IMR-90 (cell line): ENCODE data around the gene RNH1. TPM values are rescaled to one million over a fixed set of nuclear protein-coding genes. Genes with fewer than 3 reads are reported as not detected.

ENCODE experiments used
- ATAC-seq: fragments of 200-7000 bp; cut with Tn5 transposase; 2 replicates; pipeline ENCODE4 v1.9.1; 2020; ENCODE audit warnings: low read depth, mild to moderate bottlenecking, moderate library complexity
- BruUV-seq: library from RNA; stranded (reverse); fragments of 400-500 nt; replicated peaks from 2 replicates; lab custom pipeline; 2021; lab: Mats Ljungman, UMichigan
- CTCF ChIA-PET: fragments of 300-600 bp; formaldehyde crosslinking; extraction: SDS; loops from one replicate; lab custom pipeline; 2021; ENCODE audit warnings: antibody characterized with exemption; lab: Yijun Ruan, JAX
- POLR2A ChIA-PET: fragments of 300-600 bp; sonication (Branson Sonifier 250); formaldehyde crosslinking; loops from one replicate; lab custom pipeline; 2022; ENCODE audit warnings: antibody characterized with exemption; ENCODE audit not compliant: unreplicated experiment; lab: Charles Lee
- DNase-seq: peaks from one replicate; pipeline ENCODE4 v3.0.0; 2013
- H2AFZ ChIP-seq: replicated peaks from 2 replicates; pipeline ENCODE3; 2013; ENCODE audit warnings: low read length, mild to moderate bottlenecking; ENCODE audit not compliant: poor library complexity
- H2AK5ac ChIP-seq: 2 replicates; pipeline ENCODE4 v1.6.1; 2013; ENCODE audit warnings: low read depth, low read length, inconsistent platforms
- H2AK9ac ChIP-seq: replicated peaks from 2 replicates; pipeline ENCODE3; 2013; ENCODE audit warnings: mild to moderate bottlenecking, low read depth, low read length, moderate library complexity; ENCODE audit not compliant: poor library complexity
- H2BK120ac ChIP-seq: 2 replicates; pipeline ENCODE4 v1.6.1; 2013; ENCODE audit warnings: low read depth, low read length, inconsistent platforms
- H2BK15ac ChIP-seq: 3 replicates; pipeline ENCODE4 v1.6.1; 2013; ENCODE audit warnings: low read depth, low read length, inconsistent platforms
- H2BK20ac ChIP-seq: 2 replicates; pipeline ENCODE4 v1.6.1; 2013; ENCODE audit warnings: low read depth, mild to moderate bottlenecking, inconsistent platforms, low read length, moderate library complexity
- H2BK5ac ChIP-seq: 2 replicates; pipeline ENCODE4 v1.6.1; 2013; ENCODE audit warnings: mild to moderate bottlenecking, low read depth, low read length, inconsistent platforms; ENCODE audit not compliant: poor library complexity, severe bottlenecking
- H3K14ac ChIP-seq: replicated peaks from 2 replicates; pipeline ENCODE4 v1.6.1; 2013; ENCODE audit warnings: low read depth, low read length, inconsistent platforms
- H3K18ac ChIP-seq: 2 replicates; pipeline ENCODE4 v1.6.1; 2013; ENCODE audit warnings: low read depth, low read length, control low read depth
- H3K23ac ChIP-seq: 2 replicates; pipeline ENCODE4 v1.6.1; 2013; ENCODE audit warnings: low read depth, low read length, inconsistent platforms
- H3K27ac ChIP-seq: 2 replicates; pipeline ENCODE4 v1.5.1; 2013; ENCODE audit warnings: mild to moderate bottlenecking, control low read depth, low read length; ENCODE audit not compliant: insufficient read depth
- H3K27me3 ChIP-seq: 2 replicates; pipeline ENCODE4 v1.6.1; 2013; ENCODE audit warnings: low read length; ENCODE audit not compliant: control insufficient read depth, insufficient read depth
- H3K36me3 ChIP-seq: 2 replicates; pipeline ENCODE4 v1.6.1; 2013; ENCODE audit warnings: low read length, mixed read lengths; ENCODE audit not compliant: control insufficient read depth, insufficient read depth
- H3K4ac ChIP-seq: 2 replicates; pipeline ENCODE4 v1.6.1; 2013; ENCODE audit warnings: low read depth, low read length, inconsistent platforms
- H3K4me1 ChIP-seq: 2 replicates; pipeline ENCODE4 v1.6.1; 2013; ENCODE audit warnings: low read length, mixed read lengths; ENCODE audit not compliant: control insufficient read depth, insufficient read depth
- H3K4me2 ChIP-seq: 2 replicates; pipeline ENCODE4 v1.6.1; 2013; ENCODE audit warnings: low read depth, mild to moderate bottlenecking, control low read depth, low read length, moderate library complexity
- H3K4me3 ChIP-seq: 2 replicates; pipeline ENCODE4 v1.5.1; 2013; ENCODE audit warnings: low read depth, mild to moderate bottlenecking, control low read depth, low read length, moderate library complexity; ENCODE audit not compliant: insufficient read depth
- H3K56ac ChIP-seq: 2 replicates; pipeline ENCODE4 v1.6.1; 2013; ENCODE audit warnings: low read length, inconsistent platforms; ENCODE audit not compliant: insufficient read depth; ENCODE audit errors: extremely low read depth
- H3K79me1 ChIP-seq, 2 experiments: 2 replicates each; pipeline ENCODE4 v1.6.1; 2013; ENCODE audit warnings: low read length in 2 of 2, inconsistent platforms in 1 of 2, low read depth in 1 of 2
- H3K9ac ChIP-seq: 2 replicates; pipeline ENCODE4 v1.6.1; 2013; ENCODE audit warnings: low read depth, low read length, control low read depth
- H3K9me1 ChIP-seq: 2 replicates; pipeline ENCODE4 v1.6.1; 2013; ENCODE audit warnings: low read length, inconsistent platforms; ENCODE audit not compliant: insufficient read depth
- H3K9me3 ChIP-seq: 2 replicates; pipeline ENCODE4 v1.6.1; 2013; ENCODE audit warnings: low read length; ENCODE audit not compliant: control insufficient read depth, insufficient read depth
- H4K20me1 ChIP-seq: 2 replicates; pipeline ENCODE4 v1.6.1; 2013; ENCODE audit warnings: low read length, inconsistent platforms; ENCODE audit not compliant: insufficient read depth
- H4K5ac ChIP-seq: 2 replicates; pipeline ENCODE4 v1.6.1; 2013; ENCODE audit warnings: mild to moderate bottlenecking, low read depth, low read length, control low read depth
- H4K8ac ChIP-seq, 2 experiments: 2 replicates each; pipeline ENCODE4 v1.6.1; 2013; ENCODE audit warnings: low read depth in 2 of 2, low read length in 2 of 2, control low read depth in 1 of 2, inconsistent platforms in 1 of 2
- H4K91ac ChIP-seq: 2 replicates; pipeline ENCODE4 v1.6.1; 2013; ENCODE audit warnings: low read depth, low read length, inconsistent platforms; ENCODE audit not compliant: insufficient read depth
- CEBPB ChIP-seq: IDR thresholded peaks from 2 replicates; pipeline ENCODE4 v1.6.1; 2012; ENCODE audit warnings: low read depth, low read length, improper control_type of control experiment
- CHD1 ChIP-seq: IDR thresholded peaks from 2 replicates; pipeline ENCODE4 v1.6.1; 2012; ENCODE audit warnings: low read depth, low read length, improper control_type of control experiment
- FOS ChIP-seq: fragments of 150-350 bp; IDR thresholded peaks from 2 replicates; pipeline ENCODE4 v1.6.1; 2016; ENCODE audit warnings: low read depth, low read length
- MAZ ChIP-seq: IDR thresholded peaks from 2 replicates; pipeline ENCODE4 v1.6.1; 2012; ENCODE audit warnings: low read depth, mild to moderate bottlenecking, low read length, improper control_type of control experiment, moderate library complexity, borderline replicate concordance
- NFE2L2 ChIP-seq: fragments of 150-350 bp; IDR thresholded peaks from 2 replicates; pipeline ENCODE4 v1.6.1; 2016; ENCODE audit warnings: low read depth, mild to moderate bottlenecking, low read length
- POLR2A ChIP-seq: IDR thresholded peaks from 2 replicates; pipeline ENCODE4 v1.6.1; 2012; ENCODE audit warnings: mild to moderate bottlenecking, low read depth, low read length
- RFX5 ChIP-seq: IDR thresholded peaks from 2 replicates; pipeline ENCODE4 v1.8.0; 2012; ENCODE audit warnings: low read depth, mild to moderate bottlenecking, low read length, moderate library complexity
- WGBS, 2 experiments: methylation state at CpG; one replicate each; pipeline versions ENCODE4 v1.1.5 to v1.1.7; 2013; ENCODE audit warnings: missing lambda C conversion rate in 2 of 2; ENCODE audit not compliant: insufficient read length in 1 of 2; ENCODE audit errors: extremely low coverage in 2 of 2; 5-methylcytosine and 5-hydroxymethylcytosine counted together
- dilution Hi-C: fragments of 300-500 bp; cut with HindIII; formaldehyde crosslinking; loops from one replicate; pipeline ENCODE4 v1.14.3; 2018; ENCODE audit warnings: low sequenced_read_pairs; ENCODE audit not compliant: unreplicated experiment
- in situ Hi-C: fragments of 300-500 bp; cut with MboI; formaldehyde crosslinking; loops from 3 replicates; pipeline ENCODE4 v1.14.3; 2019; ENCODE audit warnings: low sequenced_read_pairs, inconsistent platforms, mixed read lengths
- intact Hi-C: fragments of 100-400 bp; cut with micrococcal nuclease; formaldehyde crosslinking; loops from 2 replicates; pipeline ENCODE4 v1.10.0; 2022
- polyA plus RNA-seq, 3 experiments: library from polyadenylated mRNA; depleted of rRNA; stranded (reverse); fragments of >200 nt; gene quantifications; 2 replicates each; pipeline ENCODE4 v1.2.3, GENCODE V29; 2012; ENCODE audit warnings: low replicate concordance in 1 of 3
- total RNA-seq: library from RNA; depleted of rRNA; stranded (reverse); fragments of >200 nt; gene quantifications from 2 replicates; pipeline ENCODE4 v1.2.3, GENCODE V29; 2012
- TF ChIP-seq, protein P1 (sequence below): fragments of 150-350 bp; IDR thresholded peaks from 2 replicates; pipeline ENCODE4 v1.6.1; 2016; ENCODE audit warnings: low read depth, mild to moderate bottlenecking, low read length, moderate library complexity, borderline replicate concordance
- TF ChIP-seq, protein P2 (sequence below): fragments of 150-350 bp; IDR thresholded peaks from 2 replicates; pipeline ENCODE4 v1.6.1; 2017; ENCODE audit warnings: mild to moderate bottlenecking, antibody characterized with exemption, low read length, low read depth

The RNH1 gene
- total and polyA plus RNA-seq, 2 of the 4 experiments (the other 2 are of a cell fraction): 138 to 247 TPM

DNA sequence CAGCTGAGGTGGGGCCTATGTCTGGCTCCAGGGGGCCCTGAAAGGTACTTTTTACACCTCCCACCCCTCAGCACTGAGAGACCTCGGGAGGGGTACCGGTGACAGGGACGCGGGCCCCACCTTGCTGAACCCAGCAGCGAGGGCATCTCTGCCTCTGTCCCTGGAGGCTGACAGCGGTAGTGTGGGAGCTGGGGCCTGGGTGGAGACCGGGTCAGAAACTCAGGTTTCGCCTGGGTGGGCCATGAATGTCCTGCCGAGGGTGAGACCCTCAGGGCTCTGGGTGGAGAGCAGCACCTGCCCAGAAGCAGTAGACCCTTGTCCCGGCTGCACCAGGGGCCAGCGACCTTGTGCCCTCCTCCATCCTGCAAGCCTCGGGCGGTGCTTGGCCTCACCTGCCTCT lies 34.8 kb downstream of the RNH1 start:
- H3K9me3 ChIP-seq: no peaks in the 10 kb centered on the region
- no peak overlapping the region for H2BK15ac ChIP-seq
- no TSS peak for BruUV-seq
- H3K4me2 ChIP-seq: no peak overlapping the region
- DNase-seq (no peak), ATAC-seq (no peak)
- H2AK9ac ChIP-seq: no peak overlapping the region
- no peak overlapping the region for H2BK20ac ChIP-seq
- CTCF ChIA-PET: no interaction called here
- H3K9ac ChIP-seq: no peak overlapping the region
- no peak overlapping the region for H3K4me3 ChIP-seq
- peaks cover 17% of the 10 kb centered on the region for H3K4me1 ChIP-seq
- no peak overlapping the region for H4K5ac ChIP-seq
- TF ChIP-seq CEBPB (no peak), NFE2L2 (no peak), RFX5 (no peak), FOS (no peak), MAZ (no peak), CHD1 (no peak), POLR2A (no peak)
- TF ChIP-seq, protein P1, sequence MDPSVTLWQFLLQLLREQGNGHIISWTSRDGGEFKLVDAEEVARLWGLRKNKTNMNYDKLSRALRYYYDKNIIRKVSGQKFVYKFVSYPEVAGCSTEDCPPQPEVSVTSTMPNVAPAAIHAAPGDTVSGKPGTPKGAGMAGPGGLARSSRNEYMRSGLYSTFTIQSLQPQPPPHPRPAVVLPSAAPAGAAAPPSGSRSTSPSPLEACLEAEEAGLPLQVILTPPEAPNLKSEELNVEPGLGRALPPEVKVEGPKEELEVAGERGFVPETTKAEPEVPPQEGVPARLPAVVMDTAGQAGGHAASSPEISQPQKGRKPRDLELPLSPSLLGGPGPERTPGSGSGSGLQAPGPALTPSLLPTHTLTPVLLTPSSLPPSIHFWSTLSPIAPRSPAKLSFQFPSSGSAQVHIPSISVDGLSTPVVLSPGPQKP: no peak
- TF ChIP-seq, protein P2, sequence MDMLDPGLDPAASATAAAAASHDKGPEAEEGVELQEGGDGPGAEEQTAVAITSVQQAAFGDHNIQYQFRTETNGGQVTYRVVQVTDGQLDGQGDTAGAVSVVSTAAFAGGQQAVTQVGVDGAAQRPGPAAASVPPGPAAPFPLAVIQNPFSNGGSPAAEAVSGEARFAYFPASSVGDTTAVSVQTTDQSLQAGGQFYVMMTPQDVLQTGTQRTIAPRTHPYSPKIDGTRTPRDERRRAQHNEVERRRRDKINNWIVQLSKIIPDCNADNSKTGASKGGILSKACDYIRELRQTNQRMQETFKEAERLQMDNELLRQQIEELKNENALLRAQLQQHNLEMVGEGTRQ: no peak
- no peak overlapping the region for H2AK5ac ChIP-seq
- no peak overlapping the region for H3K4ac ChIP-seq
- intact Hi-C loops (no loop called here), in situ Hi-C loops (no loop called here), dilution Hi-C loops (no loop called here)
- H3K23ac ChIP-seq: no peak overlapping the region
- H2BK120ac ChIP-seq: no peak overlapping the region
- no peak overlapping the region for H3K56ac ChIP-seq
- H4K8ac ChIP-seq: no peak overlapping the region
- H3K27me3 ChIP-seq: no peaks in the 10 kb centered on the region
- H2AFZ ChIP-seq: no peak overlapping the region
- H3K18ac ChIP-seq: no peak overlapping the region
- H3K9me1 ChIP-seq: peaks cover 21% of the 10 kb centered on the region
- no peak overlapping the region for H4K91ac ChIP-seq
- peaks cover 5% of the 10 kb centered on the region; the same call in 1 of the 2 replicates for H3K36me3 ChIP-seq
- H4K20me1 ChIP-seq: peaks cover 8% of the 10 kb centered on the region; the same call in 1 of the 2 replicates
- H3K79me1 ChIP-seq: peaks cover 18 to 74% of the 10 kb centered on the region in 2 experiments
- no peak overlapping the region for H3K14ac ChIP-seq
- H3K27ac ChIP-seq: no peak overlapping the region
- 81% methylated on average over 7 of the region's 13 CpGs; no CpG with 5 or more reads in 1 of the 2 experiments for WGBS, 2 experiments
- POLR2A ChIA-PET: no interaction called here
- no peak overlapping the region for H2BK5ac ChIP-seq
